OCI-LY3 (cell line): Measurements from ENCODE around the gene PREX1.

Source experiments
- H2AFZ ChIP-seq: fragments of 200-600, 300-600 bp; shearing (Covaris generic); 2 replicates; pipeline ENCODE4 v1.6.0; 2014; ENCODE audit warnings: antibody characterized with exemption, low read depth, low read length
- H3K27ac ChIP-seq: fragments of 200-600, 300-600 bp; sonication (generic); 2 replicates; pipeline ENCODE4 v1.5.1; 2014; ENCODE audit warnings: mild to moderate bottlenecking, low read length, moderate library complexity, mixed read lengths
- H3K27me3 ChIP-seq: fragments of 200-600, 300-600 bp; sonication (generic); 2 replicates; pipeline ENCODE4 v1.6.1; 2014; ENCODE audit warnings: low read depth, low read length, mixed read lengths
- H3K36me3 ChIP-seq: fragments of 200-600, 300-600 bp; sonication (generic); replicated peaks from 2 replicates; pipeline ENCODE3; 2014; ENCODE audit warnings: low read depth, low read length, mixed read lengths
- H3K4me1 ChIP-seq: fragments of 300-600, 200-600 bp; sonication (generic); 2 replicates; pipeline ENCODE4 v1.6.1; 2014; ENCODE audit warnings: low read length, mixed read lengths
- H3K4me2 ChIP-seq: fragments of 200-600, 300-600 bp; sonication (generic); 2 replicates; pipeline ENCODE4 v1.6.1; 2014; ENCODE audit warnings: low read length, mixed read lengths
- H3K4me3 ChIP-seq: fragments of 300-600, 200-600 bp; sonication (generic); 2 replicates; pipeline ENCODE4 v1.5.1; 2014; ENCODE audit warnings: antibody characterized with exemption, mild to moderate bottlenecking, low read length, moderate library complexity
- H3K79me2 ChIP-seq: fragments of 300-600, 200-600 bp; shearing (Covaris generic); 2 replicates; pipeline ENCODE4 v1.6.1; 2014; ENCODE audit warnings: mild to moderate bottlenecking, low read length, mixed read lengths
- H3K9ac ChIP-seq: fragments of 300-600, 200-600 bp; shearing (Covaris generic); 2 replicates; pipeline ENCODE4 v1.6.0; 2014; ENCODE audit warnings: mild to moderate bottlenecking, low read length, moderate library complexity
- H3K9me3 ChIP-seq: fragments of 200-600, 300-600 bp; shearing (Covaris generic); 2 replicates; pipeline ENCODE4 v1.6.1; 2014; ENCODE audit warnings: low read length, mixed read lengths; ENCODE audit not compliant: insufficient read depth
- H4K20me1 ChIP-seq: fragments of 200-600, 300-600 bp; sonication (generic); 2 replicates; pipeline ENCODE4 v1.6.1; 2016; ENCODE audit warnings: low read length, mixed read lengths; ENCODE audit not compliant: insufficient read depth
- EZH2phosphoT487 ChIP-seq: fragments of 200-600 bp; shearing (Covaris generic); IDR thresholded peaks from 2 replicates; pipeline ENCODE4 v1.6.1; 2018; ENCODE audit warnings: antibody characterized with exemption, mixed run types, low read depth
- TF ChIP-seq, protein P1 (sequence below): fragments of 200-600, 300-600 bp; sonication (generic); IDR thresholded peaks from 2 replicates; pipeline ENCODE4 v1.5.1; 2014; ENCODE audit warnings: antibody characterized with exemption, low read length, low read depth

PREX1 gene

DNA sequence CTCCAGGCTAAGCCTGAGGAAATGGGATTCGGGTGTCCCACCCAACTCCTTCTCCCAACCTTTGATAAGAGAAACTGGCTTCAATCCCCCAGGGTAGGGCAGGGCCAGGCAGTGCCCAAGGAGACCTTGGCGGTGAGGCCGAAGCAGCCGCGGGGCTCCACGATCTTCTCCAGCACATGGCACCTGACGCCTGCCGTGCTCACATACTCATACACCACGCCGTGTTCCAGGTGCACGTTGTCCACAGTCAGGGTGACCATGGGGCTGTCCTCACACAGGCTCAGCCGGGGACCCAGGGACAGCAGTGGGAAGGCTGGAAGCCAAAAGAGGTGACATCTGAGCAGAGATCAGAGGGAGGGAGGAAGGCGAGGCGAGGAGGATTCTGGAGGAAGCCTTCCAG, 176.5 kb downstream of the PREX1 start:
- H3K9ac ChIP-seq = no peak overlapping the region
- no peak overlapping the region for H3K27ac ChIP-seq
- no peaks in the 10 kb centered on the region for H4K20me1 ChIP-seq
- H3K4me3 ChIP-seq = no peak overlapping the region
- H2AFZ ChIP-seq = no peak overlapping the region
- H3K9me3 ChIP-seq = no peaks in the 10 kb centered on the region
- H3K36me3 ChIP-seq = peaks cover 5% of the 10 kb centered on the region
- H3K4me2 ChIP-seq = no peak overlapping the region
- H3K4me1 ChIP-seq = peaks cover 6% of the 10 kb centered on the region
- H3K79me2 ChIP-seq = no peaks in the 10 kb centered on the region
- TF ChIP-seq, protein P1, sequence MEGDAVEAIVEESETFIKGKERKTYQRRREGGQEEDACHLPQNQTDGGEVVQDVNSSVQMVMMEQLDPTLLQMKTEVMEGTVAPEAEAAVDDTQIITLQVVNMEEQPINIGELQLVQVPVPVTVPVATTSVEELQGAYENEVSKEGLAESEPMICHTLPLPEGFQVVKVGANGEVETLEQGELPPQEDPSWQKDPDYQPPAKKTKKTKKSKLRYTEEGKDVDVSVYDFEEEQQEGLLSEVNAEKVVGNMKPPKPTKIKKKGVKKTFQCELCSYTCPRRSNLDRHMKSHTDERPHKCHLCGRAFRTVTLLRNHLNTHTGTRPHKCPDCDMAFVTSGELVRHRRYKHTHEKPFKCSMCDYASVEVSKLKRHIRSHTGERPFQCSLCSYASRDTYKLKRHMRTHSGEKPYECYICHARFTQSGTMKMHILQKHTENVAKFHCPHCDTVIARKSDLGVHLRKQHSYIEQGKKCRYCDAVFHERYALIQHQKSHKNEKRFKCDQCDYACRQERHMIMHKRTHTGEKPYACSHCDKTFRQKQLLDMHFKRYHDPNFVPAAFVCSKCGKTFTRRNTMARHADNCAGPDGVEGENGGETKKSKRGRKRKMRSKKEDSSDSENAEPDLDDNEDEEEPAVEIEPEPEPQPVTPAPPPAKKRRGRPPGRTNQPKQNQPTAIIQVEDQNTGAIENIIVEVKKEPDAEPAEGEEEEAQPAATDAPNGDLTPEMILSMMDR = no peak
- TF ChIP-seq EZH2phosphoT487 = no peak
- no peaks in the 10 kb centered on the region for H3K27me3 ChIP-seq

DNA sequence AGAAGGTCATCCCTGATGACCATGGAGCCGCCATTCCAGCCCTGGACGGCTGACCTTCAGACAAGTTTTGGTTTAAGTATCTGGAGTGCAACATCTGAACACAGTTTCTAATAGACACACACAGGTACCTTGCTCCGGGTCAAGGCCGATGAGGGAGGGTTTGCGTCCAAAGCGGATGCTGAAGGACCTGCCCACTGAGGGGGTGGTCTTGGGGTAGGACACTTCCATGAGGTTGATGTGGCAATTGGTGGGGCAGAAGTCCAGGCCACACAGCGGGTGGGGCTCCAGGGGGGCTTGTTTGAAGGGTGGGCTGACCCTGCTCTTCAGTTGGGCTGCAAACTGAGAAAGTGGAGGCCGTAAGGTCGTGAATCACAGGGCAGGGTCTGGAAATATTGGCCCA, 177.9 kb downstream of the PREX1 start:
- no peak overlapping the region for H2AFZ ChIP-seq
- TF ChIP-seq, protein P1 = no peak
- TF ChIP-seq EZH2phosphoT487 = no peak
- H3K4me2 ChIP-seq = no peak overlapping the region
- H3K9me3 ChIP-seq = no peaks in the 10 kb centered on the region
- peaks cover 10% of the 10 kb centered on the region for H3K36me3 ChIP-seq
- H3K4me3 ChIP-seq = no peak overlapping the region
- H3K9ac ChIP-seq = no peak overlapping the region
- H4K20me1 ChIP-seq = no peaks in the 10 kb centered on the region
- no peaks in the 10 kb centered on the region for H3K79me2 ChIP-seq
- H3K4me1 ChIP-seq = no peaks in the 10 kb centered on the region
- no peaks in the 10 kb centered on the region for H3K27me3 ChIP-seq
- no peak overlapping the region for H3K27ac ChIP-seq

DNA sequence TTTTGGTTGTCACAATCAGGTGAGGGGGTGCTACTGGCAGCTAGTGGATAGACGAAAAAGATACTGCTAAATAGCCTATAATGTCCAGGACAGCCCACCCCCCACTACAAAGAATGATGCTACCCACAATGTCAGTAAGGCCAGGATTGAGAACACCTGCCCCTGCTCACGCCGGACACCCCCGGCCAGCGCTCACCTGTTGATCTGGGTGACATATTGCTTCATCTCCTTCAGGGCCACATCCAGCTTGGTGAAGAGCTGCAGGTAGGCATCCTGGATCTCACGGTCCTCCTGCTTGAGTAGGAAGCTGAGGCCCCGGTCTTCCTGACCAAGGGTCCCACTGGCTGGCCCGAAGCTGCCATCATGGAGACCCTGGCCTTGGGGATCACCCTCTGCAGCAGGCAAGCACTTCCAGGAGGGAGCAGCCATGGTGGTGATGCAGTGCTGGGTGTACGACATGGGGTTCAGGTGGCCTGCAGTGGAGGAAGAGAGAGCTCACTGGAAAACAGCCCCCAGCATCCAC, 178.6 kb downstream of the PREX1 start:
- no peak for TF ChIP-seq EZH2phosphoT487
- TF ChIP-seq, protein P1 = no peak
- Histone ChIP-seq H3K4me3 (no peak overlapping the region), H4K20me1 (no peaks in the 10 kb centered on the region), H3K4me1 (no peaks in the 10 kb centered on the region), H3K27ac (no peak overlapping the region), H3K9me3 (no peaks in the 10 kb centered on the region), H2AFZ (no peak overlapping the region), H3K79me2 (no peaks in the 10 kb centered on the region), H3K4me2 (no peak overlapping the region), H3K9ac (no peak overlapping the region), H3K27me3 (no peaks in the 10 kb centered on the region), H3K36me3 (peaks cover 10% of the 10 kb centered on the region)

DNA sequence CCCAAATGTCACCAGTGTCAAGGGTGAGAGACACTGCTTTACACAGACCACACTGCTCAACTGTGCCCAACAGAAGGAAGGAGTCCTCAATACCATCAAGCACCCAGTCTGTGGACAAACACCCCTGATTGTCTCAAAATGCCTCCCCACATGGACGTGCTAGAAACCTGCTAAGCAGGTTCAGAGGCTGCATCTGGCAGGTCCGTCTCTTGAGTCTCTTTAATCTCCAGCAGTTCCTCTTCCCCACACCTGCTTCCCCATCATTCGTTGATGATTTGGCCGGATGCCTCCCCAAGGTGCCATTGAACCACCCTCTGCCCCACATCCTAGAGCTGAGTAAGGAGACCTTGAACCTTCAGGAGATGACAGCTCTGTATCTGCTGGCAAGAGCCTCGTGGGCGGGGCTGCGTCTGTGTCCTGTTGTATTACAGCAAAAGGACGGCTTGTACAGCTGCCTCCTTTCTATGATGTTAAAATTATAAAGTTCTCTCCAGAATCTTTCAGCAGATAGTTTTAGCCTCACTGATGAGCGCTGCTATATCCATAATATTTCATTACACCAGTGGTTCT, 179.2 kb downstream of the PREX1 start:
- H4K20me1 ChIP-seq = no peaks in the 10 kb centered on the region
- no peak overlapping the region for H2AFZ ChIP-seq
- H3K4me2 ChIP-seq = no peak overlapping the region
- no peak overlapping the region for H3K27ac ChIP-seq
- H3K9ac ChIP-seq = no peak overlapping the region
- no peaks in the 10 kb centered on the region for H3K4me1 ChIP-seq
- peaks cover 12% of the 10 kb centered on the region for H3K36me3 ChIP-seq
- no peaks in the 10 kb centered on the region for H3K9me3 ChIP-seq
- no peak for TF ChIP-seq EZH2phosphoT487
- TF ChIP-seq, protein P1 = no peak
- H3K4me3 ChIP-seq = no peak overlapping the region
- no peaks in the 10 kb centered on the region for H3K79me2 ChIP-seq
- H3K27me3 ChIP-seq = no peaks in the 10 kb centered on the region
